HG02642 (cell line): Measurements from ENCODE around the gene NRCAM.
"Not testable (repeated sequence)": the region's sequence is repeated elsewhere in the genome, so short reads cannot be mapped to it uniquely, and the experiment has no call there.

Source experiments
- ATAC-seq: cut with Tn5 transposase; IDR thresholded peaks from one replicate; pipeline ENCODE4 v1.9.1; 2021; ENCODE audit warnings: mild to moderate bottlenecking; ENCODE audit not compliant: unreplicated experiment, poor library complexity

Gene NRCAM

DNA sequence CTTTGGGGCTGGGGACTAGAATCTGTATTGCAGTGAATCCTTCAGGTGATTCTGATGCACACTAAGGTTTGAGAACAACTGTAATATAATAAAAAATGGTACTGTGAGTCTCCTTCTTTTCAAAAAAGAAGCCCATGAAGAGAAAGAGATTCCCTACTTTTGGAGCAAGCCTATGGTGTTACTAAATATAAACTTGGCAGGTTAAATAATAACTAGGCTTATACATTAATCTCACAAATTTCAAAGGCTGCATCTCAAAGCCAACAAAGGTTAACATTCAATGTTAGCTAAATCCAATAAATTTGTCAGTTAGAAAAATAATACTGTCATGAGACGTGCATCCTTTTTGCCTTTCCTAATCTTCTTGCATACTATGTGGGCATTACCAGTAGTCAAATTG lies 166.4 kb downstream of the NRCAM start:
- ATAC-seq: no peak

DNA sequence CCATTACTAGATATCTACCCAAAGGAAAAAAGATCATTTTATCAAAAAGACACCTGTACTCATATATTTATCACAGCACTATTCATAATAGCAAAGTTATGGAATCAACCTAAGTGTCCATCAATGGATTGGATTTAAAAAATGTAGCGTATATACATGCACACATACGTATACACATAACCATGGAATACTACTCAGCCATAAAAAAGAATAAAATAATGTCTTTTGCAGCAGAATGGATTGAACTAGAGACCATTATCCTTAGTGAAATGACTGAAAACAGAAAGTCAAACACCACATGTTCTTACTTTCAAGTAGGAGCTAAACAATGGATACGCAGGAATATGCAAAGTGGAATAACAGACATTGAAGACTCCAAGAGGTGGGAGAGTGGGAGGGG lies 168.4 kb downstream of the NRCAM start:
- no peak for ATAC-seq

DNA sequence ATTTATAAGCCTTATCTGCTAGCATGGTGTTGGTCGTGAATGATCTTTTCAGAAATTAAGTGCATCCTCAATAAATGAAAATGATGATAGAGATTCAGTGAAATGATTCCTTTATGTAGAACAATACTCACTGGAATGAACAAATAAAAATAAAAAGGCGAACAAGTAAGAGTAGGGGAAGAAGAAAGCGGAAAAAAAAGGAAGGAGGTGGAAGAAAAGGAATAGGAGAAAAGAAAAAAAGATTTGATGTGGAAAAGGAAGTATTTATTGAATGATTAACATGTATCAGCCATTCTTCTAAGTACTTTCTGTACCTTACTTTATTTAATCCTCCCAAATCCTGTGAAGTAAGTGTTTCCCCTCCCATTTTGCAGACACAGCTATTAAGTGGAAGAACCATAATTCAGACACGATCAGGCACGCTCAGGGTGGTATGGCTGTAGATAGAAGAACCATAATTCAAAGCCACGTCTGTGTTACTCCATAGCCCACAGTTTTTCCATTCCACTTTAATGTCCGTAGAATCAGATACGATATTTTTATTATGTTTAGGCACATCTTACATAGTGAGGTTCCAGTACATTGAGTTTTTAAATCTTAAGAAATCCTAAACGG lies 169.8 kb downstream of the NRCAM start:
- no peak for ATAC-seq

DNA sequence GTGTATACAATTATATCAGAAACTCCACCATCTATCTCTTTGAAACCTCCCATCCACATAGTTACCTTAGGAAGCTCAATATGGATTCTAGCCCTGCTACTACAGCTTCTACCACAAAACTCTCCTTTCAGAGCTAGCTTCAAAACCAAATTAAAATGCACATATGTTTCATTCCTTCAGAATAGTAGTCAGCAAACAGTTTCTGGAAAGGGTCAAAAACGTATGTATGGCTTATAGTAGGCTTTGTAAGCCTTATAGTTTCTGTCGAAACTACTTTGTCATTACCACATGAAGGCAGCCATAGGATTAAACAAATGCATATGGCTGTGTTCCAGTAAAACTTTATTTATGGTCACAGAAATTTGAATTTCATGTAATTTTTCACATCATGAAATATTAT lies 170.5 kb downstream of the NRCAM start:
- no peak for ATAC-seq

DNA sequence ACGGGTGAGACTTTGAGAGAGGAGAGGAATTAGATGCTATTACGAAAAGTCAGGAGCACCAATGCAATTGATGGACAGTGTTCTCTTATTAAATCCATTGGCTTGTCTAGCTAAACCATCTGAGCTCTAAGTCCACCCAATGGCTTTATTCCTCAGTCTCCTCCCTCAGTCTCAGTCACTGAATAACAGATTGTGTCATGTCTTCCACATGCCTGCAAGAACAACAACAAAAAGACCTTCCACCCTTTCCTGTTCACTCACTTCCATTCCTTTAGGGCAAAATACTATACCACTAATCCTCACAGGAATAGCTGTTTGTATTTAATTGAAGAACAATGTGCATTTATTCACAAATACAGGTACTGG lies 171.2 kb downstream of the NRCAM start:
- ATAC-seq: no peak

DNA sequence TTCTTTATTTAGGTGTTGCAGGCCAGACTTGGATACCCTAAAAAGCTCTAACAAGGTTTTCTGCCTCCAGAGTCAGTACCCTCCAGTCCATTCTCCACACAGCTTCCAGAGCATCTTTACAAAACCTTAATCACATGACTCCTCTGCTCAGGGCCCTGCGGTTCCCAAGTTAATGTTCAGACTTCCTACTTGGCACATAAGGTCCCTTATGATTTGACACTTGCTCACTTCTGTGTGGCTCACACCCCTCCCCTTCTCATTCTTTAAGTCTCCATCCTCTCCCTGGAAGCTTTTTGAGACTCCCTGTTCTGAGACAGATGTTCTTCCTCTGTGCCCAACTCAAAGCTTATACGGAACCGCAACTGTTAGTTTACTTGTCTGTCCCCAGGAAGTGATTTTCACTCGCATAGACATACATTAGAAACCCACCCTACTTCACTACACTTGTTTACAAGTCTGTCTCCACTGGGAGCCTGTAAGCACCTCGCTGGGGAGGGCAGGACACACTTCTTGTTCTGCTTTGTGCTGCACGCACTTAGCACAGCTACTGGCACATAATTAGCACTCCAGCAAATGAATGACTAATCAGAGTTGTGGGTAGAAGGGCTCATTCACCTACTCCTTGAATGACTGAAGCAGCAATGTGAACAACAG lies 171.8 kb downstream of the NRCAM start:
- ATAC-seq: peak; percentile 63

DNA sequence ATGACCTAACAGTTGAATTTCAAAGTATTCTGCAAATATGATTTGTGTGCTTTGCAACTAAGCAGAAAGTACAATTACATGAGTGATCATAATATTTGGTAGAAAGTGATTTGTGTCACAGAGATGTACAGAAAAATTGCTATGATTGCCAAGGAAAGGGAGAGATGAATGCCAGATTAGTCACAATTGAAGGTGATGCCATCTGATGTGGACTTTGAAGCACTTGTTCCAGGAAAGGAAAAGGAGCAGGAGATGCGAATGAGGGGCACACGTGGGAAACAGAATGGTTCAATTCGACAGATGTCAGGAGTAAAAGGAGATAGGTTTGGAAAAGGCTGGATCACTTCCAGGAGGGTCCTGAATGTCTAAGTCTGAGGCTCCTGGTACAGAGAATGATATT lies 173.0 kb downstream of the NRCAM start:
- no peak for ATAC-seq

DNA sequence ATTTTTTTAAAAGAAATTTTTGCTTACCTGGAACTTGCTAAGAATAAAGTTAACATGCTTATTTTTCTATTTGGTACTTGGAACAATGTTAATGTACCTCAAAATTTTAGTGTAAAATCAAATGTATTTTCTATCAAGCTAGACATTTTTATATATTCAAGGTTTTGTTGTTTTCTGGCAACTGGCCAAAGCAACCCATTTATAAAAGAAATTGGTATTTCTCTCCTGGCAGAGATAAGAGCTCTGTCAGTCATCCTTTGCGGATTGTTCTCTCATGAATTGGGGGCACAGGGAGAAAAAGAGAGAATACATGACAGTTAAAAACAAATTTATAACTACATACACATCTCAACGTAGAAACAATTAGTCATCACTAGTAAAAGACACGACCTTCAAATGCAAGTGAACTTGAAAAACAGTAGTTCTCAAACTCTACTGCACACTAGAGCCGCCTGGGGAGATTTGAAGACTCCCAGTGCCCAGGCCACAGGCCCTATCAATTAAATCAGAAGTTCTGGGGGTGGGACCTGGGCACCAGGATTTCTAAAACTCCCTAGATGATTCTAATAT lies 173.7 kb downstream of the NRCAM start:
- no peak for ATAC-seq

DNA sequence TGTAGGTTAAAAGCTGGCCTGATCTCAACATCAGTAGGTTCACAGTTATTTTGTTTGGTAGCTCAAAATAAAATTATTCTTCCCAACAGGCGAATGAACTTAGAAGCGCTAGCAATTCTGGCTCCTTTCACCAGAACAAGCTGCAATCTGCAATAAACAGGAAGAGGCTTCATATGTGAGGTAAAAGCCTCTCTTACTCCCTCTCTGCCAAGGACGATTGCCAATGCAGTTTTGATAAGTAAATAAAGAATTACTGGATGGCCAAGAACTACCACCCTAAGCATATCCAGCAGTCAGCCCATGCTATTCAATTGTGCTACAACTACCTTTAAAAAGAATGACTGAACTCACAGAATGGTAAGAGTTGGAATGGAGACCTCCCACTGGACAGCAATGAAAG lies 176.1 kb downstream of the NRCAM start:
- no peak for ATAC-seq

DNA sequence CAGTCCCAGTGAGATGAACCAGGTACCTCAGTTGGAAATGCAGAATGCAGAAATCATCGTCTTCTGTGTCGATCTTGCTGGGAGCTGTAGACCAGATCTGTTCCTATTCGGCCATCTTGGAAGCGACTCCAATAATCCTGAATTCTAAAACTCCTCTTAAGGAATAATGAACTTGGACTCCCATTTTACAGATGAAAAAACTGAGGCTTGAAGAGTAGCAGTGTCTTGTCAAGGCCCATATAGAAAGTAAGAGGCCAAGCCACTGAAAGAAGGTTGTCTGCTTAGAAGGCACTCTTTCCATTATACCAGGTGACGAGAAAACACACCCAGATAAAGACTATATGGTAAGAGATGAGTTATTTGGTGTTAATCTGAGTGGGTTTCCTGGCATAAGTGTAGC lies 177.5 kb downstream of the NRCAM start:
- no peak for ATAC-seq

DNA sequence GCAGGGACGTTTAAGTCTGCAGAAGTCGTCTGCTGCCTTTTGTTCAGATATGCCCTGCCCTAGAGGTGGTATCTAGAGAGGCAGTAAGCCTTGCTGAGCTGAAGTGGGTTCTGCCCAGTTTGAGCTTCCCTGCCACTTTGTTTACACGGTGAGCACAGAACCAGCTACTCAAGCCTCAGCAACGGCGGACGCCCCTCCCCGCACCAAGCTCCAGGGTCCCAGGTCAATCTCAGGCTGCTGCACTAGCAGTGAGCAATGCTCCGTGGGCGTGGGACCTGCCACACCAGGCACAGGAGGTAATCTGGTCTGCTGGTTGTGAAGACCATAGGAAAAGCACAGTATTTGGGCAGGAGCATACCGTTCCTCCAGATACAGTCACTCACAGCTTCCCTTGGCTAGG lies 178.0 kb downstream of the NRCAM start:
- ATAC-seq: no peak

DNA sequence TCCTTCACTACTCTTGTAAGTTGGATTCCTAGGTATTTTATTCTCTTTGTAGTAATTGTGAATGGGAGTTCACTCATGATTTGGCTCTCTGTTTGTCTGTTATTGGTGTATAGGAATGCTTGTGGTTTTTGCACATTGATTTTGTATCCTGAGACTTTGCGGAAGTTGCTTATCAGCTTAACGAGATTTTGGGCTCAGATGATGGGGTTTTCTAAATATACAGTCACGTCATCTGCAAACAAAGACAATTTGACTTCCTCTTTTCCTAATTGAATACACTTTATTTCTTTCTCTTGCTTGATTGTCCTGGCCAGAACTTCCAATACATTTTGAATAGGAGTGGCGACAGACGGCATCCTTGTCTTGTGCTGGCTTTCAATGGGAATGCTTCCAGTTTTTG lies 181.8 kb downstream of the NRCAM start:
- ATAC-seq: not testable (repeated sequence)

DNA sequence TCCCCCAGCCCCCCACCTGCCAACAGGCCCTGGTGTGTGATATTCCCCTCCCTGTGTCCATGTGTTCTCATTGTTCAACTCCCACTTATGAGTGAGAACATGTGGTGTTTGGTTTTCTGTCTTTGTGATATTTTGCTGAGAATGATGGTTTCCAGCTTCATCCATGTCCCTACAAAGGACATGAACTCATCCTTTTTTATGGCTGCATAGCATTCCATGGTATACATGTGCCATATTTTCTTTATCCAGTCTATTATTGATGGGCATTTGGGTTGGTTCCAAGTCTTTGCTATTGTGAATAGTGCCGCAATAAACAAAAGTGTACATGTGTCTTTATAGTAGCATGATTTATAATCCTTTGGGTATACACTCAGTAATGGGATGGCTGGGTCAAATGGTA lies 183.3 kb downstream of the NRCAM start:
- not testable (repeated sequence) for ATAC-seq

DNA sequence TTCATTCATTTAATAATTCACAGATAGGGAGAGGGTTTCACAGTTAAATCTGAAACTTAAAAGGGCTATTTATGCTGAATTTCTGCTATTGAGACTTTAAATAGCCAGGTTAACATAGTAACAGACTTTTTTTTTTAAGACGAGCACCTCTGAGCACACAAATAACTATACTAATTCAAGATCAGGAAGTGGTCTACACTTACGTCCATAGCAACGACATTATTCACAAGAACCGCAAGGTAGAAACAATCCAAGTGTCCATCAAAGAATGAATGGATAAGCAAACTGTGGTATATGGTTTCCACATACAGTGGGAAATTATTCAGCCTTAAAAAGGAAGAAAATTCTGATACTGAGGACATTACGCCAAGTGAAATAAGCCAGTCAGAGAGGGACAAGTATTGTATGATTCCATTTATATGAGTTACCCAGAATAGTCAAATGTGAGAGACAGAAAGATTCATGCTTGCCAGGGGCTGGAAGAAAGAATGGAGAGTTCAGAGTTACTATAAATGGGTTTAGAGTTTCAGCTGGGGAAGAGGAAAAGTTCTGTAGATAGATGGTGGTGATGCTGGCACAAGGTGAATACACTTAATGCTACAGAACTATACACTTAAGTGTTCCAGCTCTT lies 185.7 kb downstream of the NRCAM start:
- no peak for ATAC-seq

DNA sequence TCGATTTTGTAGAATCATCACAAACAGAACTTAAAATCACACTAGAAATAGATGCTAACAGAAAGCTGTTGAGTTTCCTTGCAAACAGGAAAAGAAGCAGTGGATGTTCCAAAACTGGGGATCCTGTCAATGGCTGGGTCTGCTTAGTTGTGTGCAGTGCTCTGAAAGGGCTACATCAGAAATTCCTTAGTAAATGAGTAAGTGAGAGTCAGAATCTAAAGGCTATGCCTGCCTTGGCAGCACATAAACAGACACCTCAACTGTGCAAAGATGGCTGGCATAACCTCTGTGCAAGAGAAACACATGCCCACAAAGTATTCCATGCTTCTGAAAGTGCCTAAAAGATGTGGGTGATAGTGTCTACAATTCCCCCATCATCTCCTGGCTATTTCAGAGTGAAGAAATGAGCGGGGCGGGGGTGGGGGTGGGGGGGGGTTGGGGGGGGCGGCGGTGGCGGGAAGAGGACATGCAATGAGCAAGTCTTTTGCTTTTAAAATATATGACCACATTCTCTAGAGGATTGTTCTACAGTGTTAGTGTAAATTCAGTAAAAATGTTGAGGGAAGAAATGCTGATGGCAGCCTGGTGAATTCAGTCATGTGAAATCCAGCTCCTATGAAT lies 187.9 kb downstream of the NRCAM start:
- no peak for ATAC-seq

DNA sequence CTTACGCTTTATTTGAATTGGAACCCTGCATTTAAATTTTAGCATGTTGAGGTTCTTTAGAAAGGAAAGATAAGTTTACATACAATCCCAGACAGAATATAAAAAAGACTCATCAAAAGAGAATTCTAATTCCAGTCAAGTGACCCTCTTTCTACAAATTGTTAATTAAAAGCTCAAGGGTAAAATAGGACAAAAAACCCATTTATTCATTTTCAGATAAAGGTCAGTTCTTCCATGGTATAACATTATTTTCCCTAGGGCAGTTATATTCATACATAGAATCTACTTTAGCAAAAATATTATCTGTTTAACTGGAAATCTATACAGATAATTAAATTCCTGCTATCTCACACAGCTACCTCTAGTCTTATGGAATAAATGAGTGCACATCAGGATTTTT lies 188.6 kb downstream of the NRCAM start:
- ATAC-seq: no peak

DNA sequence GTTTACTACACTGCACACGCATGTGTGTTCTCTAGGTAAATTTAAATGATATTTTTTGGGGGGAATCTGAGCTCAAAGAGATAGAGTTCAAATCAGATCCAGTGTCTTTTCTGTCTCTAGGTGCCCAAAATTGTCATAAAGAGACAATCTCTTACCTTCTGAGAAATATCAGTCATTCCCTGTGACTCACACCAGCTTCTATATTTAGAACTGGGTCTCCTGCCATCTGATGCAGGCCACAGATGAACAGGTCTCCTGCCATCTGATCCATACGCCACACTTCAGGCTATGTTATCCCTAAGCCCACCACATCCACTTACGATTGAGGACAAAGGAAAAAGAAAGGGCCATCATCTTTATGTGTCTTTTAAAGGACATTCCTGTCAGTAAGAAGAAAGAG lies 189.7 kb downstream of the NRCAM start:
- ATAC-seq: no peak

DNA sequence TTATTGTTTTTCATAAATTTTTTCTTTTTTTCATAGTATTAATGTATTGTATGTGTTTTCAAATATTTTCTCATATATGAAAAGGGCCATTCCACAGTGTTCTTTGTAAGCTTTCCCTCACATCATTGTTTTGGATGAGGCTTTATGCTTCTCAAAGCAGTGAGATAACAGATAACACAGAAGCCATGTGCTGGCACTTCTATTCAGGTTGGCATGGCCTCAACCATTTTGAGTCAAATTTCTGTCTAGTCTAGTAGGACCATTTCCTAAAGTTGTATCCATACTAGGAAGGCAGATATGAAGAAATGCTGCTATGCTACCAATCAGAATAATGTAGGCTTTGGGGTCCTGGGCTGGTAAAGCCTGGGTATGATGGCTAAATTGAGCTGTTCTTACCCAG lies 190.2 kb downstream of the NRCAM start:
- no peak for ATAC-seq

DNA sequence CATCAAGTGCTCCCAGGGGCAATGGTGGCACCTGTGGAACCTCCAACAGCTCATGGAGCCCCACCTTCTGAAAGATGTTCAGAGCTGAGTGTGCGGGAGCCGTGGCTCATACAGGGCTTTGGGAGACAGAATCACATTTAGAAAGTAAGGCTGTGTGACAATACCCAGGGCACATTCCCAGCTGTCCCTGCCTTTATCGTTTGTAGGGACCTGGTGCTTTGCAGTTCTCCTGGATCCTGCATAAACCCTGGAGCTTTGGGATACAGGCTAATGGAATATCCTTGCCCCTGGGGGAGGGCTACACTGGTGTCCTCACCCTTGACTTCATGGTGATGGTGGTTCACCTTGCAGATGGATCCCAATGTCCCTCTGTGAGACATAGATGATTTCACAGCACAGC lies 191.2 kb downstream of the NRCAM start:
- ATAC-seq: no peak

DNA sequence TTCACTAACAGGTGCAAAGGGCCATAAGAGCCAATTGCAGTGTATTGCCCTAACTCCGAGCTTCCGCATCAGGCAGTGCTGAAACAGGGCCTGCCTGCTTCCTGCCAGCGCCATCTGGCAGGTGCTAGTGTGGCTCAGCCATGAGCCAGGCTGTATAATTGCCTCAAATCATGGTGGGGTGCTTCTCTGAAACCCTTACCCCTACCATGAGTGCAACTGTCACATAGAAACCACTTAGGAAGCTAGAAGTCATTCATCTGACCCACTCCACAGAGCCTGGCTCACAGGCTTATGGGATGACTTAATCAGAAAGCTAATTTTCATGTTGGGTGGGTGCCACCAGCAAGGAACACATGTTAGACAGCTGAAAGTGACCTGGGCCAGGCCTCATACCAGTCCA lies 192.8 kb downstream of the NRCAM start:
- ATAC-seq: peak; percentile 76

DNA sequence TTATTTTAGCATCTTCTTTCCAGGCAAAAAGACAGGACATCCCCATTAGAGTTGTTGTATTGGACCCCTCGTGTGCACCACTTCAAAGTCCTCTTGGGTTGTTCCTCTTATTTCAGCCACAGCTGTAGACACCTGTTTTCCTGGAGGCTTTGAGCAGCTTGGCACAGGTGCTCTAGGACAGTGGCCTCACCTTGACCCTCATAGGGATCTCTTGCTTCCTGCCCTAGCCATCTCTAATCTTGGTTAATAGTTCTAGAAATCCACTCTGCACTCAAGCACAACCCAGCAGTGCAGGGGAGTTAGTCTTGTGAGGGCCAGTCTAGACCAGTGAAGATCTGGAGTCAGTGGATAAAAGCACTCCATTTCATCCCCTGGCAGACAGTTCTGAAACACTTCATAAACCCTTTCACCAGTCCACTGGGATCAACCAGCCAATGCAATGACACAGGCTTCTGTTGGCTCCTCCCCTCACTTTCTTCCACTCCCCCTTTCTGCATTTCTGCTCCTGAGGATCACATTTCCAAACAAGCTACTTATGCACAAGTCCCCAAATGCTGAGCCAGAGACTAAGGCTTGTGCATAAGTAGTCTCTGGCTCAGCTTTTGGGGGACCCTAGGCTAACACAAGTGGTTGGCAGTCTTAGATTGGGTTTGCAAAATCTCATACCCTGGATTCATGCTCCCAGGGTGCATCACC lies 194.5 kb downstream of the NRCAM start:
- no peak for ATAC-seq
